Activated T-helper 1 cell treated with anti-CD3 and anti-CD28 coated beads, Interleukin-12 subunit alpha, Interleukin-12 subunit beta, Interleukin-2, Interleukin-4 antibody, amounts not matched to agents 30 ng/mL and 10 ng/mL and 1 ng/mL, durations not matched to agents 14 hours and 24 hours and 36 hours (primary cell): ENCODE results near the gene TYK2. TPM values are rescaled to one million over a fixed set of nuclear protein-coding genes. Genes with fewer than 3 reads are reported as not detected.
"Not testable (repeated sequence)": the region's sequence is repeated elsewhere in the genome, so short reads cannot be mapped to it uniquely, and the experiment has no call there.

Experiments
- DNase-seq: peaks from one replicate; pipeline ENCODE4 v3.0.0; 2021; ENCODE audit warnings: low spot score
- H3K27ac Mint-ChIP-seq: one replicate; pipeline ENCODE4 v1.8.0; 2021; ENCODE audit warnings: mild to moderate bottlenecking, mixed read lengths
- H3K27me3 Mint-ChIP-seq: one replicate; pipeline ENCODE4 v1.8.0; 2022; ENCODE audit warnings: mild to moderate bottlenecking, moderate library complexity, mixed read lengths; ENCODE audit not compliant: insufficient read depth
- H3K36me3 Mint-ChIP-seq: one replicate; pipeline ENCODE4 v1.8.0; 2021; ENCODE audit warnings: low read depth, mixed read lengths
- H3K4me1 Mint-ChIP-seq: one replicate; pipeline ENCODE4 v1.8.0; 2021; ENCODE audit warnings: low read depth, mixed read lengths
- H3K4me3 Mint-ChIP-seq: one replicate; pipeline ENCODE4 v1.8.0; 2021; ENCODE audit warnings: mild to moderate bottlenecking, moderate library complexity, mixed read lengths
- H3K9me3 Mint-ChIP-seq: one replicate; pipeline ENCODE4 v1.8.0; 2021; ENCODE audit warnings: mixed read lengths
- intact Hi-C: fragments of 100-400 bp; cut with micrococcal nuclease; formaldehyde crosslinking; loops from one replicate; pipeline ENCODE4 v1.15.1; 2024
- total RNA-seq: library from RNA; stranded (reverse); gene quantifications from 2 replicates; pipeline ENCODE4 v1.2.3, GENCODE V29; 2022

The TYK2 gene
- total RNA-seq, 1 donor from 2014 or later = 271 TPM

DNA sequence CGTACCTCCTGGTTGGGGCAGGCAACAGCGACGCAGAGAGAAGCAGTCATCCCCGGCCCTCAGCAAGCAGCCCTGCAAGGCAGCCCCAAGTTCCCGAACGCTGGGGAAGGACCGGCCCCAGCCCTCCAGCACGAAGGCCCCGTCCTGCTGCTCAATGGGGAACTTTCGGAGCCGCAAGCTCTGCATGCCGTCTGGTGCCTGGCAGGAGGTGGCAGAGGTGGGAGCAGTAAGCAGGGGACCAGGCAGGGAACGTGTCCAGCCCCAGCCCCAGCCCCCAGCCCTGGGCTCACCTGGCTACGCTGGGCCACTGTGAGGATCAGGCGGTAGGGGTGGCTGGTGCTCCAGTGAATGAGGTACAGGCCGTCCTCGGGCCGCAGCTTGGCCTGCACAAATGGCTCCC is 18.1 kb downstream of the TYK2 start:
- H3K9me3 Mint-ChIP-seq = no peaks in the 10 kb centered on the region
- no peak overlapping the region for H3K27ac Mint-ChIP-seq
- intact Hi-C loops = no loop called here
- peaks cover 23% of the 10 kb centered on the region for H3K36me3 Mint-ChIP-seq
- H3K27me3 Mint-ChIP-seq = no peaks in the 10 kb centered on the region
- no peaks in the 10 kb centered on the region for H3K4me1 Mint-ChIP-seq
- H3K4me3 Mint-ChIP-seq = no peak overlapping the region
- DNase-seq = no peak

DNA sequence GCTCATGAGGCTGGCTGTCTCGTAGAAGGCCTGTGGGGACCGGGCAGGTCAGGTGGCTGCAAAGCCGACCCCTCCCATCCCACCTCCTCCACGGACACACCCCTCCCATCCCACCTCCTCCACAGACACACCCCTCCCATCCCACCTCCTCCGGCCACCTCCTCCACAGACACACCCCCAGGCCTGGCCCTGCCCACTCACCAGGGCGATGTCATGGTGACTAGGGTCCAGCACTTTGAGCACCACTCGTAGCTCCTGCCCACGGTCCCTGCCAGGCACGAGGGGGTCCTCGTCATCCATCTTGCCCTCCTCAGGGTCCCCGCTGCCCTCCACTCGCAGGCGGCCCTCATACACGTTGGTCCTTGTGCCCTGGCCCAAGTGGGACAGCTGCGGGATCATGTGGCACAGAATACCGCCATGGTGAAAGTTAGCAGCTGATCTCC is 18.8 kb downstream of the TYK2 start:
- H3K27ac Mint-ChIP-seq = no peak overlapping the region
- DNase-seq = no peak
- no peaks in the 10 kb centered on the region for H3K4me1 Mint-ChIP-seq
- H3K27me3 Mint-ChIP-seq = no peaks in the 10 kb centered on the region
- H3K4me3 Mint-ChIP-seq = no peak overlapping the region
- peaks cover 22% of the 10 kb centered on the region for H3K36me3 Mint-ChIP-seq
- intact Hi-C loops = no loop called here
- no peaks in the 10 kb centered on the region for H3K9me3 Mint-ChIP-seq

DNA sequence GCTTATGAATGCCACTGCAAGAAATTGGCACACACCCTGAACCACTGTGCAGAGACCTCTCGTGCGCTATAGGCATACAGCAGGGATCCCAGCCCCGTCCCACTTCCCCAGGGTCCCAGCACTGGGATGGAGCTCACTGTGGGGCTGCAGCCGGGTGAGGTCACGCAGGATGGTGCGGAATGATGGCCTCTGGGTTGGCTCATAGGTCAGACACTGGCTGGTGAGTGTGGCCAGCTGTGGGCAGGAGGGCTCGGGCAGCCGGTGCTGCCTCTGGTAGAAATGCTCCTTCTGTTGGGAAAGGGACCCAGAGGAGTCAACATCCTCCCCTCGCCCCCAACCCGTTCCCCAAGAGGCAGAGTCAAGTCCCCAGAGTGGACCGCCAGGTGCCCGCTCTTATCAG is 23.9 kb downstream of the TYK2 start:
- peaks cover 31% of the 10 kb centered on the region for H3K36me3 Mint-ChIP-seq
- H3K27me3 Mint-ChIP-seq = no peaks in the 10 kb centered on the region
- H3K4me3 Mint-ChIP-seq = no peak overlapping the region
- no peak overlapping the region for H3K27ac Mint-ChIP-seq
- intact Hi-C loops = no loop called here
- H3K9me3 Mint-ChIP-seq = no peaks in the 10 kb centered on the region
- DNase-seq = no peak
- H3K4me1 Mint-ChIP-seq = no peaks in the 10 kb centered on the region

DNA sequence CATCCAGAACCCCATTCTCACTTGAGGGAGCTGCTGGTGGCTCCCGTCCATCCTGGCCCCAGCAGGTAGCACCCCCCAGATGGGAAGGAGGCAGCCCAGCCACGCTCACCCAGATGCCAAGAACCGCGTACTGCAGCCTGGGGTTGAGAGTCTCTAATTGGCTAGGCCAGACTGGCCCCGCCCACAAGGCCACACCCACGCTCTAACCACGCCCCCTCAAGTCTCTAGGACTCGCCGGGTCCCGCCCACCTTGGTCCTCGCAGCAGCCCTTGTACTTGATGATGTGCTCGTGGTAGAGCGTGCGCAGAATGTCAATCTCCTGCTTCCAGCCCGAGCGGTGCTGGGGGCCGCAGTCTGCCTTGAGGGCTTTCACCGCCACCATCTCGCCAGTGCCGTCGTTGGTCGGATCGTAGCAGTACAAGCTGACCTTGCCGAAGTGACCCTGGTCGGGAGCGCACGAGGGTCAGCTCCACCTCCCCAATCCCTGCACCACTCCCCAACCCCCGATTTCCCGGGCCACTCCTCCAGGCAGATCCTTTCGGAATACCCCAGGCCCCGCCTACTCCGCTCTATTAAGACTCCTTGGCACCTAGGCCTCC is 26.5 kb downstream of the TYK2 start:
- no peaks in the 10 kb centered on the region for H3K27me3 Mint-ChIP-seq
- intact Hi-C loops = no loop called here

DNA sequence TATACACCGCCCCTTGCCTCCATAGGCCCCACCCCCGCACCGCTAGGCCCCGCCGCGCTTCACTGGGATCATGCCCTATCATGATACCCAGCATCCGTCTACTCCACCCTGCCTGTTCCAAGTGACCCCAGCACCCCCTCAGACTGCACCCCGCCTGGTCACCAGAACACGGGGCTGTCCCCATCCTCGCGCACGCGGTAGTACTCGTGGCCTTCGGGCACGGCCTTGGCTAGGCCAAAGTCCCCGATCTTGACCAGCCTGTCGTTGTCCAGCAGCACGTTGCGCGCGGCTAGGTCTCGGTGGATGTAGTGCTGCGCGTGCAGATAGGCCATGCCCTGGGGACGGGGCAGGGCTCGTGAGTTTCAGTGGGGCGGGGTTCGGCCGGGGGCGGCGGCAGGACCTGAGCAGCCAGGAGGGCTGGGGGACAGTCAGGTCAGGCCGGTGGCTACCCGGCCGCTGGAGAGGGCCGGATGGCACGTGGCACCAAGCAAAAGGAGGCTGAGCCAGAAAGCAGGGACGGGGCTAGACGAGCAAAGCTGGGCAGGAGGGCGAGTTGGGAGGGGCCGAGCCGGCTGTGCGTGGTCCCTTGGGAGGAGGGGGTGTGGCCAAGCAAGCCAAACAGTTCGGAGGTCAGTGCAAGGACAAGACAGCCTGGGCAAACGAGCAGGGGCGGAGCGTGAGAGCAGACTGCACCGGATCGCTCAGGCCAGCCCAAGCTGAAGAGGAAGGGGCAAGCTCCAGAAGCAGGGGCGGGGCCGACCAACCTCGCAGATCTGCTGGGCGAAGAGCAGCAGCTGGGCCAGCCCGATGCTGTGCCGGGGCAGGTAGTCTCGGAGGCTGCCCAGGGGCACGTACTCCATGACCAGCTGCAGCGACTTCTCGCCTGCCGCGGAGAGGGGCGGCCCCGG is 27.4 kb downstream of the TYK2 start:
- no peak for DNase-seq
- H3K9me3 Mint-ChIP-seq = no peaks in the 10 kb centered on the region
- H3K36me3 Mint-ChIP-seq = peaks cover 24% of the 10 kb centered on the region
- no peak overlapping the region for H3K27ac Mint-ChIP-seq
- no peaks in the 10 kb centered on the region for H3K4me1 Mint-ChIP-seq
- H3K27me3 Mint-ChIP-seq = no peaks in the 10 kb centered on the region
- intact Hi-C loops = no loop called here
- H3K4me3 Mint-ChIP-seq = no peak overlapping the region

More for the DNA sequence above, 26.5 kb downstream of the TYK2 start:
- H3K36me3 Mint-ChIP-seq = peaks cover 24% of the 10 kb centered on the region
- no peak for DNase-seq
- H3K4me3 Mint-ChIP-seq = no peak overlapping the region
- H3K27ac Mint-ChIP-seq = no peak overlapping the region
- no peaks in the 10 kb centered on the region for H3K9me3 Mint-ChIP-seq
- H3K4me1 Mint-ChIP-seq = no peaks in the 10 kb centered on the region

DNA sequence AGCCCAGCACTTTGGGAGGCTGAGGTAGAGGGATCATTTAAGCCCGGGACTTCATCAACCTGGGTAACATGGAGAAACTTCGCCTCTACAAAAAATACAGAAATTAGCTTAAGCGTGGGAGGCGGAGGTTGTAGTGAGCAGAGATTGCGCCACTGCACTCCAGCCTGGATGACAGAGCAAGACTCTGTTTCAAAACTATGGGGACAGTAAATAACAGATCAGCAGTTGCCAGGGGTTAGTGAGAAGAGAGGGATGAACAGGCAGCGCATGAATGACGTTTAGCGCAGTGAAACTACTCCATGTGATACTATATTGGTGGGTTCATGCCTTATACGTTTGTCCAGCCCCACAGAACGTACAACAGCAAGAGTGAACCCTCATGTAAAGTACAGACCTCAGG is 33.9 kb downstream of the TYK2 start:
- no peak overlapping the region for H3K27ac Mint-ChIP-seq
- no peak for DNase-seq
- no peak overlapping the region for H3K4me3 Mint-ChIP-seq
- H3K9me3 Mint-ChIP-seq = no peaks in the 10 kb centered on the region
- H3K36me3 Mint-ChIP-seq = peaks cover 5% of the 10 kb centered on the region
- intact Hi-C loops = no loop called here
- no peaks in the 10 kb centered on the region for H3K4me1 Mint-ChIP-seq
- no peaks in the 10 kb centered on the region for H3K27me3 Mint-ChIP-seq

DNA sequence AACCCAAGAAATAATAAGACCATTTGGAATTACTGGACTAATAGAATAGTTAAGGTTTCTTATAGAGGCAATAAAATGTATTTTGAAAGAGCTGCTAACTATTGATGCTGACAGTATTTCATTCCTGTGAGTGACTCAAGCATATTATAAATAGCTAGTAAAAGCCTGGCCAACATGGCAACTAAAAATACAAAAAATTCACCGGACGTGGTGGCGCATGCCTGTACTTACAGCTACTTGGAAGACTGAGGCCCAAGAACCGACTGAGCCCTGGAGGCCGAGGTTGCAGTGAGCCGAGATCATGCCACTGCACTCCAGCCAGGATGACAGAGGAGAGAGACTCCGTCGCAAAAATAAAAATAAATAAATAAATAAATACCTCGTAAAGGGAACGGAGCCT is 35.6 kb downstream of the TYK2 start:
- peaks cover 4% of the 10 kb centered on the region for H3K4me1 Mint-ChIP-seq
- intact Hi-C loops = no loop called here

DNA sequence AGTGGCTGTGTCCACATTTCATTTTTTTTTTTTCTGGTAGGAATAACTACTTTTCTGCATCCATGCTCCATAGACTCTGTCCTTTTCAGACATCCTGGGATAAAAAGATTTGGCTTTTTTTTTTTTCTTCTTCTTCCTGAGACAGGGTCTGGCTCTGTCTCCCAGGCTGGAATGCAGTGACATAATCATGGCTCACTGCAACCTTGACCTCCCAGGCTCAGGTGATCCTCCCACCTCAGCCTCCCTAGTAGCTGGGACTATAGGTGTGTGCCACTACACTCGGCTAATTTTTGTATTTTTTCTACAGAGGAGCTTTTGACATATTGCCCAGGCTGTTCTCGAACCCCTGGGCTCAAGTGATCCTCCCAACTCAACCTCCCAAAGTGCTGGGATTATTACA is 36.9 kb downstream of the TYK2 start:
- H3K27ac Mint-ChIP-seq = no peak overlapping the region
- no peaks in the 10 kb centered on the region for H3K27me3 Mint-ChIP-seq
- H3K4me3 Mint-ChIP-seq = no peak overlapping the region
- intact Hi-C loops = no loop called here
- no peaks in the 10 kb centered on the region for H3K36me3 Mint-ChIP-seq
- peaks cover 17% of the 10 kb centered on the region for H3K4me1 Mint-ChIP-seq
- DNase-seq = no peak
- H3K9me3 Mint-ChIP-seq = no peaks in the 10 kb centered on the region

More for the DNA sequence above, 35.6 kb downstream of the TYK2 start:
- H3K9me3 Mint-ChIP-seq = no peaks in the 10 kb centered on the region
- H3K4me3 Mint-ChIP-seq = no peak overlapping the region
- H3K27me3 Mint-ChIP-seq = no peaks in the 10 kb centered on the region
- H3K27ac Mint-ChIP-seq = no peak overlapping the region
- no peaks in the 10 kb centered on the region for H3K36me3 Mint-ChIP-seq
- no peak for DNase-seq

DNA sequence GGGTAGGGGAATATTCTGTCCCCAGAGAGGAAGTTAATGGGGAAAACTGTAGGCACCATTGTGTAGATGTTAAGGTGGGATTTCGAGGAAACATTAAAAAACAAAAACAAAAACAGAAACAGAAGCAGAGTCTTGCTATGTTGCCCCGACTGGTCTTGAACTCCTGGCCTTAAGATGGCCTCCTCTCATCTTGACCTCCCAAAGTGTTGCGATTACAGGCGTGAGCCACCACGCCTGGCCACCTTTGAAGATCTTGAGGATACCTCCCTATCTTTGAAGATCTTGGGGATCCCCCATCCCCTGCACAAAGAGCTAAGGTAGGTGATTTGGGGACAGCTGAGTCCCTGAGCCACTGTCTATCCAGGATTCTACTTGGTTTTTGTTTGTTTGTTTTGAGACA is 40.4 kb downstream of the TYK2 start:
- Mint-ChIP-seq H3K4me1 (peaks cover 20% of the 10 kb centered on the region), H3K9me3 (no peaks in the 10 kb centered on the region), H3K27me3 (no peaks in the 10 kb centered on the region), H3K27ac (peak overlapping the region; percentile 92), H3K36me3 (no peaks in the 10 kb centered on the region), H3K4me3 (peak overlapping the region; percentile 95)
- no peak for DNase-seq
- intact Hi-C loops = loop anchor here (10.0 kb wide), 1 partner anchor 355 kb away; no protein-coding TSS in a partner anchor

DNA sequence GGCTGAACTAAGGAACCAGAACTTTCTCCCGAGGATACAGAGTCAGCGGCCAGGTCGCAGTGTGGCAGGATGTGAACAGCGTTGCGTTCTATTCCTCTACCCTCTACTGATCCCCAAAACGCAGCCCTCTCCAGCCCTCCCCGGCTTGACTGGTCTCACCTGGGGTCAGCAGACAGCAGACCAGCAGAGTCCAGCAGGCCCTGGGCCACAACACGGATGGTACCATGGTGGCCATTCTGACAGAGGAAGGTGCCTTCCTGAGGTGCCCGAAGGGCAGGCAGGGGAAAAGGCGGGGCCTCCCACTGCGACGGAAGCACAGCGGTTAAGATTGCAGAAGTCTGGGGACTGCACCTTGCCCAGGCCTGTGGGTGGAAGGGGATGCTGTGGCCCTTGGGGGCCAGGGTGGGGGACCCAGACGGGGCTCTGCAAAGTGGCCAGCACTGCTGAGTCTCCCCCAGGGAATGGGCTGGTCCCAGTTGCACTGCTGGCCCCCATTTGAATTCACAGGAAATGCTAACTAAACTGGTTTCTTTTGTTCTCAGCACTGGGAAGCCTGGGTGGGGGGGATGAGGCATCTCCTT is 40.9 kb downstream of the TYK2 start, which contains the start of gene ICAM3:
Gene ICAM3 (minus strand): TSS at position 245 of the 581 bp plus-strand sequence. CDS start 10 bp downstream, at position 235.
- Mint-ChIP-seq H3K4me3 (peak within 1 kb of the TSS; percentile 95), H3K4me1 (peaks cover 20% of the 10 kb centered on the region), H3K36me3 (no peaks in the 10 kb centered on the region), H3K9me3 (no peaks in the 10 kb centered on the region), H3K27me3 (no peaks in the 10 kb centered on the region), H3K27ac (peak within 1 kb of the TSS; percentile 92)
- intact Hi-C loops = loop anchor here (10.0 kb wide), 1 partner anchor 355 kb away; no protein-coding TSS in a partner anchor
- peak; percentile 61 for DNase-seq

DNA sequence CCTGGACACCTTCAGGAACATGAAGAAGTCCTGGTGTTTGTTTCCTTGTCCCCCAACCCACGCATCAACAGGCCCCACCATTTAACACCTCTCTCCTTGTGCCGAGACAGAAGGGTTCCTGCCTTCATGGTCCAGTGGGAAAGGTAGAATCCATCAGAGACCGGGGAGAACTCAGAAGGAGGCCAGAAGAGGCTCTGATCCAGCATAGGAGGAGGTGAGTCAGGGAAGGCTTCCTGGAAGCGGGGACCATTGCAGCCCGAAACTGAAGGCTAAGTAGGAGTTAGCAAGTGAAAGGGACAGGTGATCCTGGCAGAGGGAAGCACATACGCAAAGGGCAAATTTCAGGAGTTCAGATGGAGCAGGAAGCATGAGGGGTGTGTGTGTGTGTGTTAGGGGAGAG is 41.4 kb downstream of the TYK2 start:
- Mint-ChIP-seq H3K27ac (peak overlapping the region; percentile 92), H3K27me3 (no peaks in the 10 kb centered on the region), H3K36me3 (no peaks in the 10 kb centered on the region), H3K4me3 (peak overlapping the region; percentile 95), H3K9me3 (no peaks in the 10 kb centered on the region), H3K4me1 (peaks cover 20% of the 10 kb centered on the region)
- no peak for DNase-seq
- intact Hi-C loops = loop anchor here (10.0 kb wide), 1 partner anchor 356 kb away; no protein-coding TSS in a partner anchor

DNA sequence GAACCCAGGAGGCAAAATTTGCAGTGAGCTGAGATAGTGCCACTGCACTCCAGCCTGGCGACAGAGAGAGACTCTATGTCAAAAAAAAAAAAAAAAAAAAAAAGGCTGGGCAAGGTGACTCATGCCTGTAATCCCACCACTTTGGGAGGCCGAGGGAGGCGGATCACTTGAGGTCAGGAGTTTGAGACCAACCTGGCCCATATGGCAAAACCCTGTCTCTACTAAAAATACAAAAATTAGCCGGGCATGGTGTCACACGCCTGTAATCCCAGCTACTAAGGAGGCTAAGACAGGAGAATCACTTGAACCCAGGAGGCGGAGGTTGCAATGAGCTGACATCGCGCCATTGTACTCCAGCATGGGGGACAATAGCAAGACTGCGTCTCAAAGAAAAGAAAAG is 43.6 kb downstream of the TYK2 start:
- H3K36me3 Mint-ChIP-seq = peaks cover 13% of the 10 kb centered on the region
- H3K4me1 Mint-ChIP-seq = peaks cover 31% of the 10 kb centered on the region
- intact Hi-C loops = loop anchor here (10.0 kb wide), 1 partner anchor 358 kb away; no protein-coding TSS in a partner anchor
- peak overlapping the region; percentile 33 for H3K4me3 Mint-ChIP-seq
- H3K27ac Mint-ChIP-seq, H3K27me3 Mint-ChIP-seq, DNase-seq, H3K9me3 Mint-ChIP-seq: not testable (repeated sequence)
